ENCODE results near the gene TENM3.

The TENM3 gene

GRCh38 chr4:182698212-182698611 lies 455.0 kb downstream of the TENM3 start:
- no peaks in the 10 kb centered on the region for H3K36me3 ChIP-seq (ENCODE audit: low read depth)
- no peaks in the 10 kb centered on the region for H3K9me3 ChIP-seq (ENCODE audit: severe bottlenecking)
- DNase-seq (ENCODE audit: low spot score) (no peak), ATAC-seq (ENCODE audit: low read depth) (no peak)
- H3K27ac ChIP-seq (ENCODE audit: poor library complexity, severe bottlenecking), result no peak overlapping the region
- TF ChIP-seq CTCF (IDR thresholded peaks at IDR 0.05; ENCODE audit: poor library complexity, severe bottlenecking), result no peak
- H3K4me1 ChIP-seq (ENCODE audit: insufficient read depth, poor library complexity, severe bottlenecking), result no peaks in the 10 kb centered on the region
- no peaks in the 10 kb centered on the region for H3K27me3 ChIP-seq (ENCODE audit: insufficient read depth, poor library complexity, severe bottlenecking)
- no peak overlapping the region for H3K4me3 ChIP-seq (ENCODE audit: severe bottlenecking)

- Histone ChIP-seq H3K27ac (ENCODE audit: poor library complexity, severe bottlenecking) (no peak overlapping the region), H3K9me3 (ENCODE audit: severe bottlenecking) (no peaks in the 10 kb centered on the region), H3K27me3 (ENCODE audit: insufficient read depth, poor library complexity, severe bottlenecking) (no peaks in the 10 kb centered on the region), H3K36me3 (ENCODE audit: low read depth) (no peaks in the 10 kb centered on the region), H3K4me3 (ENCODE audit: severe bottlenecking) (no peak overlapping the region), H3K4me1 (ENCODE audit: insufficient read depth, poor library complexity, severe bottlenecking) (no peaks in the 10 kb centered on the region)
- no peak for DNase-seq (ENCODE audit: low spot score)
- no peak for TF ChIP-seq CTCF (IDR thresholded peaks at IDR 0.05; ENCODE audit: poor library complexity, severe bottlenecking)
- no peak for ATAC-seq (ENCODE audit: low read depth)
These were observed 456.0 kb downstream of the TENM3 start for GRCh38 chr4:182699201-182699600.

- H3K27ac ChIP-seq (ENCODE audit: poor library complexity, severe bottlenecking), result no peak overlapping the region
- DNase-seq (ENCODE audit: low spot score) (no peak), ATAC-seq (ENCODE audit: low read depth) (no peak)
- no peaks in the 10 kb centered on the region for H3K9me3 ChIP-seq (ENCODE audit: severe bottlenecking)
- no peaks in the 10 kb centered on the region for H3K36me3 ChIP-seq (ENCODE audit: low read depth)
- no peaks in the 10 kb centered on the region for H3K4me1 ChIP-seq (ENCODE audit: insufficient read depth, poor library complexity, severe bottlenecking)
- H3K27me3 ChIP-seq (ENCODE audit: insufficient read depth, poor library complexity, severe bottlenecking), result no peaks in the 10 kb centered on the region
- H3K4me3 ChIP-seq (ENCODE audit: severe bottlenecking), result no peak overlapping the region
- TF ChIP-seq CTCF (IDR thresholded peaks at IDR 0.05; ENCODE audit: poor library complexity, severe bottlenecking), result no peak
These were observed 456.6 kb downstream of the TENM3 start for GRCh38 chr4:182699795-182700194.

- Histone ChIP-seq H3K9me3 (ENCODE audit: severe bottlenecking) (no peaks in the 10 kb centered on the region), H3K27me3 (ENCODE audit: insufficient read depth, poor library complexity, severe bottlenecking) (no peaks in the 10 kb centered on the region), H3K4me3 (ENCODE audit: severe bottlenecking) (no peak overlapping the region), H3K4me1 (ENCODE audit: insufficient read depth, poor library complexity, severe bottlenecking) (no peaks in the 10 kb centered on the region), H3K36me3 (ENCODE audit: low read depth) (no peaks in the 10 kb centered on the region), H3K27ac (ENCODE audit: poor library complexity, severe bottlenecking) (no peak overlapping the region)
- no peak for ATAC-seq (ENCODE audit: low read depth)
- TF ChIP-seq CTCF (IDR thresholded peaks at IDR 0.05; ENCODE audit: poor library complexity, severe bottlenecking), result no peak
- DNase-seq (ENCODE audit: low spot score), result no peak
These were observed 457.4 kb downstream of the TENM3 start for GRCh38 chr4:182700362-182701160.

GRCh38 chr4:182704077-182704476 lies 460.9 kb downstream of the TENM3 start:
- no peak overlapping the region for H3K4me3 ChIP-seq (ENCODE audit: severe bottlenecking)
- no peaks in the 10 kb centered on the region for H3K27me3 ChIP-seq (ENCODE audit: insufficient read depth, poor library complexity, severe bottlenecking)
- no peak for DNase-seq (ENCODE audit: low spot score)
- no peak for ATAC-seq (ENCODE audit: low read depth)
- no peak for TF ChIP-seq CTCF (IDR thresholded peaks at IDR 0.05; ENCODE audit: poor library complexity, severe bottlenecking)
- H3K36me3 ChIP-seq (ENCODE audit: low read depth), result no peaks in the 10 kb centered on the region
- H3K27ac ChIP-seq (ENCODE audit: poor library complexity, severe bottlenecking), result no peak overlapping the region
- no peaks in the 10 kb centered on the region for H3K4me1 ChIP-seq (ENCODE audit: insufficient read depth, poor library complexity, severe bottlenecking)
- H3K9me3 ChIP-seq (ENCODE audit: severe bottlenecking), result no peaks in the 10 kb centered on the region

All from RWPE2 (cell line).